Activated CD4-positive, alpha-beta memory T cell treated with anti-CD3 and anti-CD28 coated beads, Interleukin-2, amount 10 ng/mL, durations not matched to agents 7 days and 5 days (primary cell): ENCODE data around the gene XYLT2. TPM values are rescaled to one million over a fixed set of nuclear protein-coding genes. Genes with fewer than 3 reads are reported as not detected.
"Not testable (repeated sequence)": the region's sequence is repeated elsewhere in the genome, so short reads cannot be mapped to it uniquely, and the experiment has no call there.

ENCODE experiments used
- CTCF ChIA-PET: fragments of 350-600 bp; sonication (Branson Sonifier 250); formaldehyde crosslinking; loops from one replicate; lab custom pipeline; 2021; ENCODE audit warnings: antibody characterized with exemption, inconsistent platforms; lab: Charles Lee
- POLR2A ChIA-PET: fragments of 350-600 bp; sonication (Branson Sonifier 250); formaldehyde crosslinking; loops from one replicate; lab custom pipeline; 2021; ENCODE audit warnings: antibody characterized with exemption; lab: Charles Lee
- DNase-seq: peaks from one replicate; pipeline ENCODE4 v3.0.0-alpha.2; 2020
- H3K27ac Mint-ChIP-seq: one replicate; pipeline ENCODE4 v1.8.0; 2021; ENCODE audit warnings: mild to moderate bottlenecking, mixed read lengths
- H3K27me3 Mint-ChIP-seq: one replicate; pipeline ENCODE4 v1.8.0; 2021; ENCODE audit warnings: mixed read lengths
- H3K36me3 Mint-ChIP-seq: one replicate; pipeline ENCODE4 v1.8.0; 2021; ENCODE audit warnings: low read depth, mixed read lengths
- H3K4me1 Mint-ChIP-seq: one replicate; pipeline ENCODE4 v1.8.0; 2021; ENCODE audit warnings: mixed read lengths
- H3K4me3 Mint-ChIP-seq: one replicate; pipeline ENCODE4 v1.8.0; 2021; ENCODE audit warnings: mild to moderate bottlenecking, mixed read lengths
- H3K9me3 Mint-ChIP-seq: one replicate; pipeline ENCODE4 v1.8.0; 2021; ENCODE audit warnings: mixed read lengths
- total RNA-seq, 2 experiments: library from RNA; stranded (reverse); gene quantifications; one replicate each; pipeline ENCODE4 v1.2.3, GENCODE V29; 2021

The XYLT2 gene
- total RNA-seq, 2 experiments from 2014 or later: 26.7 to 29.7 TPM

GRCh38 chr17:50325906-50326305, 20.0 kb upstream of the XYLT2 start:
- CTCF ChIA-PET: no interaction called here
- no peak for DNase-seq
- no peaks in the 10 kb centered on the region for H3K27me3 Mint-ChIP-seq

DNA sequence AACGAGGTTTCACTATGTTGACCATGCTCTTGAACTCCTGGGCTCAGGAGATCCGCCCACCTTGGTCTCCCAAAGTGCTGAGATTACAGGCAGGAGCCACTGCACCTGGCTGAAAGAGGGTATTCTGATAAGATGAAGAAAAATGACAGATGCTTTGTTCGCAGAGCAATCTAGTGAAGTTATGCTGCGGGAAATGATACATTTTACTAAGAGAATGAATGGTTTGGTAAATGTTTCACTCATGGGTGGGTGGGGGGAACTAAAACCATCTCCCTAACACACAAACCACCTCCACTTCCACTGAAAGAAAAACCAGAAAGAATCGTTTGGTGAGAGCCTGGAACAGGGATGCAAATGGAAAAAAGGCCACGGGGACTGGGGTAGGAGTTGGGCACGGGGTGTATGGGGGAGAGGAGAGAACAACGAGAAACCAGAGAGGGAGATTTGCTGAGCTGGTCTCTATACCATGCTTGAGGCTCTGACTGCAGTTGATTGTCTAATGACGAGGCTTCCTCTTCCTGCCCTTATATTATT, 19.0 kb upstream of the XYLT2 start:
- H3K27ac Mint-ChIP-seq: no peak overlapping the region
- peaks cover 13% of the 10 kb centered on the region for H3K4me1 Mint-ChIP-seq
- H3K27me3 Mint-ChIP-seq: no peaks in the 10 kb centered on the region
- ChIA-PET POLR2A (no interaction called here), CTCF (no interaction called here)
- H3K36me3 Mint-ChIP-seq: no peaks in the 10 kb centered on the region
- no peak overlapping the region for H3K4me3 Mint-ChIP-seq
- no peak for DNase-seq
- H3K9me3 Mint-ChIP-seq: no peaks in the 10 kb centered on the region

More at GRCh38 chr17:50325906-50326305, 20.0 kb upstream of the XYLT2 start:
- Mint-ChIP-seq H3K4me1 (peaks cover 10% of the 10 kb centered on the region), H3K4me3 (no peak overlapping the region), H3K9me3 (no peaks in the 10 kb centered on the region), H3K36me3 (no peaks in the 10 kb centered on the region), H3K27ac (no peak overlapping the region)
- POLR2A ChIA-PET: no interaction called here

GRCh38 chr17:50328363-50329325, 17.3 kb upstream of the XYLT2 start:
- H3K9me3 Mint-ChIP-seq: no peaks in the 10 kb centered on the region
- ChIA-PET CTCF (interaction anchor here (0.9 kb wide), 1 partner anchor 129 kb away, joined by 3 read pairs; no protein-coding TSS in a partner anchor), POLR2A (interaction anchor here (0.9 kb wide), 1 partner anchor 10 kb away, joined by 4 read pairs; no protein-coding TSS in a partner anchor)
- no peak overlapping the region for H3K27ac Mint-ChIP-seq
- DNase-seq: no peak
- peaks cover 20% of the 10 kb centered on the region for H3K4me1 Mint-ChIP-seq
- no peaks in the 10 kb centered on the region for H3K36me3 Mint-ChIP-seq
- H3K4me3 Mint-ChIP-seq: no peak overlapping the region
- no peaks in the 10 kb centered on the region for H3K27me3 Mint-ChIP-seq

GRCh38 chr17:50329716-50330115, 16.2 kb upstream of the XYLT2 start:
- CTCF ChIA-PET: interaction anchor here (0.9 kb wide), 1 partner anchor 130 kb away, joined by 3 read pairs; no protein-coding TSS in a partner anchor
- POLR2A ChIA-PET: interaction anchor here (0.9 kb wide), 1 partner anchor 9 kb away, joined by 4 read pairs; no protein-coding TSS in a partner anchor
- Mint-ChIP-seq H3K4me3 (no peak overlapping the region), H3K4me1 (peaks cover 23% of the 10 kb centered on the region), H3K27me3 (no peaks in the 10 kb centered on the region), H3K9me3 (no peaks in the 10 kb centered on the region), H3K27ac (no peak overlapping the region), H3K36me3 (no peaks in the 10 kb centered on the region)
- DNase-seq: no peak

DNA sequence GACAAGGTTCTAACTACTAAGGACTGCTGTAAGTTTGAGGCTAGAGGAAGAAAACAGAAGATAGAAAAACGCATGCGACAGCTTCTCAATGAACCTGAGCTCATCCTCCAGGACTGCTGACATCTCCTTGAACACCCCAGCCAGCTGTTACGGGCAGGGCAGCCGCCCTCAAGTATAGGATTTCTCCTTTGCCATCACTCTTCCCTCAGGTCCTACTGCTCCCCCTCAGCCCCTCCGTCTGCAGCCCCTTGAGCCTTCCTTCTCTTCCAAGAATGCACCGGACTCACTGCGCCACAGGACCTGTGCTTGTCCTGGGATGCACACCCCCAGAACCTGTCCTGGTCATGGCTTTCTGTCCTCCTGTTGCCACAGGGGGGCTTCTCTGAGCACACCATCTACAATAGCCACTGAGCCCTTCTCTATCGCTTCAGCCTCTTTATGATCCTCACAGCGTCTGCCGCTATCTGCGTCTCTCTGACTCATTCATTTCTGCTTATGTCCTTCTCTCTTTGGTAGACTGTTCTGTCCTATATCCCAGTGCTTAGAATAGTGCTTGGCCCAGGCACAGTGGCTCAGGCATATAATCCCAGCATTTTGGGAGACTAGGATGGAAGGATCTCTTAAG, 15.7 kb upstream of the XYLT2 start:
- peaks cover 23% of the 10 kb centered on the region for H3K4me1 Mint-ChIP-seq
- H3K27ac Mint-ChIP-seq: no peak overlapping the region
- DNase-seq: no peak
- ChIA-PET CTCF (no interaction called here), POLR2A (no interaction called here)
- no peaks in the 10 kb centered on the region for H3K36me3 Mint-ChIP-seq
- H3K4me3 Mint-ChIP-seq: no peak overlapping the region
- H3K27me3 Mint-ChIP-seq: no peaks in the 10 kb centered on the region
- no peaks in the 10 kb centered on the region for H3K9me3 Mint-ChIP-seq

DNA sequence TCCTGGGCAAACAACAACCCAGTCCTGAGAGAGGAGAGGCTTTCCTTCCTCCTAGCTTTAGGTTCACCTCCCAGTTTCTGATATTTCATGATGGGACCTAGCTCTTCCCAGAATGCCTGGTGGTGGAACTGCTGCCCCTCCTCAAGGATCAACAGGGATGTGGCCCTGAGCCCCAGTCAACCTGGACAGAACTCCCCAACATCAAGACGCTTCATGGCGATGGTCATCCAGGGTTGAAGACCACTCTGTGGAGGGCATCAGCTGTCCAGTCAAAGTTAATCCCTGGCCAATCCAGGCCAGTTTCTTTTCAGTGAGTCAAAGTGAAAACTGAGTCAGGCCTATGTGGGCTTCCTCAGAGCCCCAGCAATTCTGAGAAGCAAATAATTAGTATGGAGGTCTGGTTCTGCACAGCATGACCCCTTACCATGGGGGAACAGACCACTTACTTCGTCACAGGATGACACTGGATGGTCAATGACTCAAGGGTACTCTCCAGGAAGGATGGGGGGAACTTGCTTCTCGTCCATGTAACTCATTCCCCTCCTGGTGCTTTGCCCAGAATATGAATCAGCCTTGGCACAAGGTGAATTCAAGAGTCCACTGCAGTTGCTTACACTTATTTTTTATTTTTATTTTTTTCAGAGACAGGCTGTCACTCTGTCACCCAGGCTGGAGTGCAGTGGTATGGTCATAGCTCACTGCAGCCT, 14.7 kb upstream of the XYLT2 start:
- H3K27ac Mint-ChIP-seq: no peak overlapping the region
- no peak for DNase-seq
- no peaks in the 10 kb centered on the region for H3K9me3 Mint-ChIP-seq
- H3K4me1 Mint-ChIP-seq: peaks cover 20% of the 10 kb centered on the region
- ChIA-PET CTCF (interaction anchor here (1.3 kb wide), 1 partner anchor 15 kb away, joined by 3 read pairs; the partner anchor contains the start of gene XYLT2), POLR2A (no interaction called here)
- H3K36me3 Mint-ChIP-seq: no peaks in the 10 kb centered on the region
- H3K4me3 Mint-ChIP-seq: no peak overlapping the region
- peaks cover 1% of the 10 kb centered on the region for H3K27me3 Mint-ChIP-seq

- Mint-ChIP-seq H3K4me1 (peaks cover 13% of the 10 kb centered on the region), H3K9me3 (no peaks in the 10 kb centered on the region), H3K27me3 (peaks cover 2% of the 10 kb centered on the region), H3K4me3 (no peak overlapping the region), H3K27ac (no peak overlapping the region), H3K36me3 (no peaks in the 10 kb centered on the region)
- DNase-seq: no peak
- CTCF ChIA-PET: interaction anchor here (1.0 to 2.2 kb wide), 3 partner anchors 14 to 29 kb away, joined by 3 to 5 read pairs (median 3); partner anchors contain the start of gene XYLT2
- POLR2A ChIA-PET: no interaction called here
Observed at GRCh38 chr17:50332196-50332595, 13.7 kb upstream of the XYLT2 start.

DNA sequence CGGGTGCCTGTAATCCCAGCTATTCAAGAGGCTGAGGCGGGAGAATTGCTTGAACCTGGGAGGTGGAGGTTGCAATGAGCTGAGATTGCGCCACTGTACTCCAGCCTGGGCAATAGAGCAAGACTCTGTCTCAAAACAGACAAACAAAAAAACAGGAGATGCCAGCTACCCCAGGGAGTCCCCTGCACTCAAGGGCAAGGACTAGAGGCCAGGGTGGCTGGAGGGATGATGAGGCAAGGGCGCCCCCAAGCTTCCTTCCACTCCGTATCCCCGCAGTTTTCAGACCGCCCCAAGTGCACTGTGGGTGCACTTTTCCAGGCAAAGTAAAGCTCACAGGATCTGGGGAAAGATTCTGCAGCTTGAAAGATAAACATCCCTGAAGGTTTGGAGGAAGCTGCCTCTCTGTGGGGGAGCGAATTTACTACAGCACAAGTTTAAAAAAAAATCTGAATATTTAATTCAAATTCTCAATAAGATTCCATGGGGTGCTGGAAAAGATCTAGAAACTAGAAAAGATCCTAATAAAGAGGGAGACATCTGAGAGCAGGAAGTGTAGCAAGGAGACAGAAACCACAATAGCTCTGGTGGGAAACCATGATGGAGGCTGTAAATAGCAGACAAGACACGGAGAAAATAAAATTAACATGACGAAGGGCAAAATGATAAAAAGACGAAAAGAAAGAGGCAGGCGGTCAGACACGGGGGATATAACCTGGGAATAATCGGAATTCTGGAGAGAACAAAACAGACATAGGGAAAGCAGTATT, 12.5 kb upstream of the XYLT2 start:
- H3K27ac Mint-ChIP-seq, H3K9me3 Mint-ChIP-seq, H3K4me3 Mint-ChIP-seq, DNase-seq, H3K36me3 Mint-ChIP-seq, POLR2A ChIA-PET, H3K27me3 Mint-ChIP-seq: not testable (repeated sequence)
- CTCF ChIA-PET: interaction anchor here (0.7 to 2.2 kb wide), 3 partner anchors 13 to 133 kb away, joined by 3 to 5 read pairs (median 4); partner anchors contain the start of gene XYLT2
- peaks cover 13% of the 10 kb centered on the region for H3K4me1 Mint-ChIP-seq

GRCh38 chr17:50337956-50338355, 8.0 kb upstream of the XYLT2 start:
- CTCF ChIA-PET: interaction anchor here (0.6 kb wide), 1 partner anchor 146 kb away, joined by 3 read pairs; no protein-coding TSS in a partner anchor
- POLR2A ChIA-PET: interaction anchor here (1.2 kb wide), 1 partner anchor 9 kb away, joined by 4 read pairs; no protein-coding TSS in a partner anchor
- Mint-ChIP-seq H3K9me3 (peaks cover 3% of the 10 kb centered on the region), H3K36me3 (no peaks in the 10 kb centered on the region), H3K27me3 (peaks cover 2% of the 10 kb centered on the region), H3K27ac (no peak overlapping the region), H3K4me1 (peaks cover 8% of the 10 kb centered on the region), H3K4me3 (no peak overlapping the region)
- no peak for DNase-seq

- DNase-seq: no peak
- H3K9me3 Mint-ChIP-seq: peaks cover 3% of the 10 kb centered on the region
- ChIA-PET POLR2A (interaction anchor here (1.2 kb wide), 1 partner anchor 9 kb away, joined by 4 read pairs; no protein-coding TSS in a partner anchor), CTCF (interaction anchor here (1.0 kb wide), 1 partner anchor 138 kb away, joined by 4 read pairs; no protein-coding TSS in a partner anchor)
- H3K4me1 Mint-ChIP-seq: peaks cover 4% of the 10 kb centered on the region
- H3K27ac Mint-ChIP-seq: no peak overlapping the region
- no peak overlapping the region for H3K4me3 Mint-ChIP-seq
- H3K27me3 Mint-ChIP-seq: peaks cover 2% of the 10 kb centered on the region
- no peaks in the 10 kb centered on the region for H3K36me3 Mint-ChIP-seq
Observed at GRCh38 chr17:50338645-50339044, 7.3 kb upstream of the XYLT2 start.

GRCh38 chr17:50339381-50339780, 6.5 kb upstream of the XYLT2 start:
- no peak overlapping the region for H3K27ac Mint-ChIP-seq
- CTCF ChIA-PET: interaction anchor here (1.0 kb wide), 1 partner anchor 139 kb away, joined by 4 read pairs; no protein-coding TSS in a partner anchor
- H3K4me1 Mint-ChIP-seq: no peaks in the 10 kb centered on the region
- peaks cover 2% of the 10 kb centered on the region for H3K27me3 Mint-ChIP-seq
- H3K9me3 Mint-ChIP-seq: peaks cover 3% of the 10 kb centered on the region
- DNase-seq: no peak
- H3K4me3 Mint-ChIP-seq: no peak overlapping the region
- POLR2A ChIA-PET: interaction anchor here (0.6 kb wide), 1 partner anchor 67 kb away, joined by 5 read pairs; no protein-coding TSS in a partner anchor
- no peaks in the 10 kb centered on the region for H3K36me3 Mint-ChIP-seq
